Suprapubic skin (tissue), 4 donors: ENCODE measurements around the gene SUCLG1. TPM values are rescaled to one million over a fixed set of nuclear protein-coding genes. Genes with fewer than 3 reads are reported as not detected.

Source experiments
- DNase-seq, 2 donors: peaks; one replicate each; pipeline ENCODE4 v3.0.0-alpha.2; 2019; ENCODE audit warnings: low spot score in 2 of 2
- H3K27ac ChIP-seq: fragments of 200-600 bp; sonication (generic); one replicate; pipeline ENCODE4 v1.5.1; 2019
- H3K27me3 ChIP-seq: fragments of 200-600 bp; sonication (generic); one replicate; pipeline ENCODE4 v1.5.1; 2019
- H3K36me3 ChIP-seq: fragments of 200-600 bp; sonication (generic); one replicate; pipeline ENCODE4 v1.5.1; 2019
- H3K4me1 ChIP-seq: fragments of 200-600 bp; sonication (generic); one replicate; pipeline ENCODE4 v1.5.1; 2019
- H3K4me3 ChIP-seq: fragments of 200-600 bp; sonication (generic); one replicate; pipeline ENCODE4 v1.5.1; 2019; ENCODE audit warnings: mild to moderate bottlenecking
- H3K9me3 ChIP-seq: fragments of 200-600 bp; sonication (generic); one replicate; pipeline ENCODE4 v1.5.1; 2019
- CTCF ChIP-seq, 2 donors: fragments of 200-600 bp in 1 of 2; fragments of 450-650 bp in 1 of 2; sonication (generic) in 1 of 2; IDR thresholded peaks; one replicate each; pipeline ENCODE4 v1.5.1; 2016 to 2019; ENCODE audit warnings: antibody characterized with exemption in 2 of 2, mild to moderate bottlenecking in 1 of 2, moderate library complexity in 1 of 2
- EP300 ChIP-seq: sonication (generic); formaldehyde crosslinking; IDR thresholded peaks from one replicate; pipeline ENCODE4 v1.6.1; 2017; ENCODE audit warnings: antibody characterized with exemption
- POLR2A ChIP-seq, 2 donors: fragments of 450-650 bp; IDR thresholded peaks; one replicate each; pipeline ENCODE4 v1.6.1; 2017; ENCODE audit warnings: antibody characterized with exemption in 2 of 2, mild to moderate bottlenecking in 2 of 2, moderate library complexity in 2 of 2
- POLR2AphosphoS5 ChIP-seq, 3 donors: sonication (generic); formaldehyde crosslinking; IDR thresholded peaks; one replicate each; pipeline ENCODE4 v1.6.1; 2017; ENCODE audit warnings: antibody characterized with exemption in 3 of 3
- WGBS: methylation state at CpG from one replicate; pipeline ENCODE4 v1.1.5; 2018; 5-methylcytosine and 5-hydroxymethylcytosine counted together
- total RNA-seq, 4 donors: library from RNA; depleted of rRNA; stranded (reverse); fragments of >200 nt; gene quantifications; one replicate each; pipeline ENCODE4 v1.1.0, GENCODE V29; 2016

The SUCLG1 gene
- total RNA-seq, 4 donors from 2014 or later = 39.7 to 86.2 (median 71.5) TPM

GRCh38 chr2:84494070-84494469 lies 35.0 kb upstream of the SUCLG1 start:
- WGBS = 84% methylated on average over 4 of the region's 4 CpGs
- TF ChIP-seq POLR2A (IDR thresholded peaks at IDR 0.05) (no peak), EP300 (no peak), POLR2AphosphoS5 (IDR thresholded peaks at IDR 0.05) (no peak), CTCF (IDR thresholded peaks at IDR 0.05) (no peak)
- no peak for DNase-seq

GRCh38 chr2:84493514-84493913 lies 34.4 kb upstream of the SUCLG1 start:
- no peak for DNase-seq
- H3K27me3 ChIP-seq = no peaks in the 10 kb centered on the region
- no peaks in the 10 kb centered on the region for H3K4me1 ChIP-seq
- H3K27ac ChIP-seq = no peak overlapping the region
- 68% methylated on average over 5 of the region's 5 CpGs for WGBS
- TF ChIP-seq POLR2A (IDR thresholded peaks at IDR 0.05) = no peak
- no peak for TF ChIP-seq EP300
- no peak for TF ChIP-seq POLR2AphosphoS5 (IDR thresholded peaks at IDR 0.05)
- no peak for TF ChIP-seq CTCF (IDR thresholded peaks at IDR 0.05)
- no peaks in the 10 kb centered on the region for H3K9me3 ChIP-seq
- H3K36me3 ChIP-seq = no peaks in the 10 kb centered on the region
- no peak overlapping the region for H3K4me3 ChIP-seq

More at GRCh38 chr2:84494070-84494469, 35.0 kb upstream of the SUCLG1 start:
- Histone ChIP-seq H3K27ac (no peak overlapping the region), H3K36me3 (no peaks in the 10 kb centered on the region), H3K4me1 (no peaks in the 10 kb centered on the region), H3K27me3 (no peaks in the 10 kb centered on the region), H3K4me3 (no peak overlapping the region), H3K9me3 (no peaks in the 10 kb centered on the region)

- no peaks in the 10 kb centered on the region for H3K9me3 ChIP-seq
- no peak overlapping the region for H3K4me3 ChIP-seq
- TF ChIP-seq CTCF (IDR thresholded peaks at IDR 0.05) = no peak
- no peak for TF ChIP-seq POLR2A (IDR thresholded peaks at IDR 0.05)
- no peak for TF ChIP-seq POLR2AphosphoS5 (IDR thresholded peaks at IDR 0.05)
- no peak for TF ChIP-seq EP300
- no peaks in the 10 kb centered on the region for H3K27me3 ChIP-seq
- WGBS = 55% methylated on average over 1 of the region's 1 CpG
- no peaks in the 10 kb centered on the region for H3K36me3 ChIP-seq
- no peak overlapping the region for H3K27ac ChIP-seq
- DNase-seq = no peak
- H3K4me1 ChIP-seq = no peaks in the 10 kb centered on the region
Observed at GRCh38 chr2:84492571-84492970, 33.5 kb upstream of the SUCLG1 start.

- no peaks in the 10 kb centered on the region for H3K9me3 ChIP-seq
- DNase-seq = no peak
- no peak for TF ChIP-seq POLR2AphosphoS5 (IDR thresholded peaks at IDR 0.05)
- TF ChIP-seq CTCF (IDR thresholded peaks at IDR 0.05) = no peak
- no peak for TF ChIP-seq POLR2A (IDR thresholded peaks at IDR 0.05)
- TF ChIP-seq EP300 = no peak
- no peaks in the 10 kb centered on the region for H3K27me3 ChIP-seq
- no peak overlapping the region for H3K27ac ChIP-seq
- no peaks in the 10 kb centered on the region for H3K4me1 ChIP-seq
- no peaks in the 10 kb centered on the region for H3K36me3 ChIP-seq
- no peak overlapping the region for H3K4me3 ChIP-seq
- WGBS = 87% methylated on average over 6 of the region's 6 CpGs
Observed at GRCh38 chr2:84491741-84492140, 32.7 kb upstream of the SUCLG1 start.

GRCh38 chr2:84491256-84491655 lies 32.2 kb upstream of the SUCLG1 start:
- H3K4me3 ChIP-seq = no peak overlapping the region
- H3K4me1 ChIP-seq = no peaks in the 10 kb centered on the region
- no peak for DNase-seq
- no peak for TF ChIP-seq POLR2A (IDR thresholded peaks at IDR 0.05)
- TF ChIP-seq POLR2AphosphoS5 (IDR thresholded peaks at IDR 0.05) = no peak
- TF ChIP-seq EP300 = no peak
- no peak for TF ChIP-seq CTCF (IDR thresholded peaks at IDR 0.05)
- 60% methylated on average over 2 of the region's 2 CpGs for WGBS
- no peaks in the 10 kb centered on the region for H3K27me3 ChIP-seq
- no peaks in the 10 kb centered on the region for H3K9me3 ChIP-seq
- H3K27ac ChIP-seq = no peak overlapping the region
- no peaks in the 10 kb centered on the region for H3K36me3 ChIP-seq
